Fibroblast of the aortic adventitia (primary cell): Measurements from ENCODE around the gene OR51T1. TPM values are rescaled to one million over a fixed set of nuclear protein-coding genes. Genes with fewer than 3 reads are reported as not detected.

Source experiments
- DNase-seq: peaks from one replicate; pipeline ENCODE4 v3.0.0-alpha.2; 2010; ENCODE audit warnings: low read depth
- H3K4me3 ChIP-seq: 2 replicates; pipeline ENCODE4 v1.5.1; 2011; ENCODE audit warnings: low read depth, mild to moderate bottlenecking, control low read depth, low read length, moderate library complexity
- CTCF ChIP-seq: IDR thresholded peaks from 2 replicates; pipeline ENCODE4 v1.5.1; 2011; ENCODE audit warnings: mild to moderate bottlenecking, low read length, control low read depth, inconsistent platforms; ENCODE audit not compliant: insufficient read depth
- total RNA-seq: library from RNA; depleted of rRNA; stranded (reverse); fragments of >200 nt; gene quantifications from 2 replicates; pipeline ENCODE4 v1.2.3, GENCODE V29; 2012; ENCODE audit warnings: low replicate concordance

Gene OR51T1
- total RNA-seq, 1 donor, result not detected

GRCh38 chr11:4863876-4864275, 17.8 kb upstream of the OR51T1 start:
- no peak for DNase-seq

GRCh38 chr11:4865855-4866254, 15.8 kb upstream of the OR51T1 start:
- no peak overlapping the region for H3K4me3 ChIP-seq
- no peak for DNase-seq
- no peak for TF ChIP-seq CTCF

More at GRCh38 chr11:4863876-4864275, 17.8 kb upstream of the OR51T1 start:
- no peak for TF ChIP-seq CTCF
- H3K4me3 ChIP-seq, result no peak overlapping the region

GRCh38 chr11:4881188-4881587, 512 bp upstream of the OR51T1 start:
- TF ChIP-seq CTCF, result no peak
- H3K4me3 ChIP-seq, result no peak overlapping the region
- no peak for DNase-seq

GRCh38 chr11:4882543-4882942, 843 bp downstream of the OR51T1 start:
- no peak overlapping the region for H3K4me3 ChIP-seq
- no peak for TF ChIP-seq CTCF
- no peak for DNase-seq

GRCh38 chr11:4884361-4884760, 2.7 kb downstream of the OR51T1 start:
- TF ChIP-seq CTCF, result no peak
- DNase-seq, result no peak

GRCh38 chr11:4886186-4886585, 4.5 kb downstream of the OR51T1 start:
- no peak for DNase-seq
- no peak for TF ChIP-seq CTCF
- H3K4me3 ChIP-seq, result no peak overlapping the region

More at GRCh38 chr11:4884361-4884760, 2.7 kb downstream of the OR51T1 start:
- H3K4me3 ChIP-seq, result no peak overlapping the region

GRCh38 chr11:4887591-4887990, 5.9 kb downstream of the OR51T1 start:
- H3K4me3 ChIP-seq, result no peak overlapping the region
- DNase-seq, result no peak
- TF ChIP-seq CTCF, result no peak
